Measurements from ENCODE around the gene AADACL3.

DNA sequence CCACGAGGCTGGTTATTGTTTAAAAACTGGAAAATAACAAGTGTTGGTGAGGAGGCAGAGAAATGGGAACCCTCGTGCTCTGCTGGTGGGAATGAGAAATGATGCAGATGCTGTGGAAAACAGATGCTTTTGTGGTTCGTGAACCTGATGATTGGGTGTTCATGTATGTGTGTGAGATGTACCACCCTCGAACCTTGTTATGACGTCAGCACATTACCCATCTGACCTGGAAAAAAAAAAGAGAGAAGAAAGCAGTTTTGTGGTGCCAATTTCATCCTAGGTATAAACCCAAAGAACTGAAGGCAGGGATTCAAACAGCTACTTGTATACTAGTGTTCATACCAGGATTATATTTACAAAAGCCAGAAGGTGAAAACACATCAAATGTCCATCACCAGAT is 23.7 kb downstream of the AADACL3 start:
- TF ChIP-seq CTCF (IDR thresholded peaks at IDR 0.05): no peak
- no peak for TF ChIP-seq POLR2AphosphoS5 (IDR thresholded peaks at IDR 0.05)
- no peak for TF ChIP-seq POLR2A (IDR thresholded peaks at IDR 0.05)

All from gastroesophageal sphincter (tissue), 3 donors.